Measurements from ENCODE around the gene ABCA7.

ABCA7 gene

GRCh38 chr19:1004803-1005664 is 34.9 kb upstream of the ABCA7 start:
- FAIRE-seq: no peak

- no peak for FAIRE-seq
Measured at GRCh38 chr19:1006711-1007398, 33.1 kb upstream of the ABCA7 start.

GRCh38 chr19:1007399-1008251 is 32.3 kb upstream of the ABCA7 start:
- no peak for FAIRE-seq

- FAIRE-seq: no peak
Measured at GRCh38 chr19:1008268-1009040, 31.5 kb upstream of the ABCA7 start.

GRCh38 chr19:1009041-1009980 is 30.6 kb upstream of the ABCA7 start:
- no peak for FAIRE-seq

GRCh38 chr19:1009981-1010538 is 29.8 kb upstream of the ABCA7 start:
- FAIRE-seq: no peak

- FAIRE-seq: no peak
Measured at GRCh38 chr19:1010586-1011510, 29.1 kb upstream of the ABCA7 start.

GRCh38 chr19:1011831-1012333 is 28.0 kb upstream of the ABCA7 start:
- no peak for FAIRE-seq

- no peak for FAIRE-seq
Measured at GRCh38 chr19:1012334-1012733, 27.6 kb upstream of the ABCA7 start.

- no peak for FAIRE-seq
Measured at GRCh38 chr19:1013218-1013617, 26.7 kb upstream of the ABCA7 start.

- FAIRE-seq: no peak
Measured at GRCh38 chr19:1014161-1015060, 25.5 kb upstream of the ABCA7 start.

- FAIRE-seq: no peak
Measured at GRCh38 chr19:1015061-1015781, 24.7 kb upstream of the ABCA7 start.

GRCh38 chr19:1015782-1016646 is 23.9 kb upstream of the ABCA7 start:
- no peak for FAIRE-seq

- no peak for FAIRE-seq
Measured at GRCh38 chr19:1016647-1017114, 23.2 kb upstream of the ABCA7 start.

GRCh38 chr19:1017115-1017905 is 22.6 kb upstream of the ABCA7 start:
- FAIRE-seq: no peak

- FAIRE-seq: no peak
Measured at GRCh38 chr19:1017906-1018305, 22.0 kb upstream of the ABCA7 start.
